IMR-90 (cell line): ENCODE measurements around the gene STXBP6. TPM values are rescaled to one million over a fixed set of nuclear protein-coding genes. Genes with fewer than 3 reads are reported as not detected.

ENCODE experiments used
- ATAC-seq: fragments of 200-7000 bp; cut with Tn5 transposase; 2 replicates; pipeline ENCODE4 v1.9.1; 2020; ENCODE audit warnings: low read depth, mild to moderate bottlenecking, moderate library complexity
- BruUV-seq: library from RNA; stranded (reverse); fragments of 400-500 nt; replicated peaks from 2 replicates; lab custom pipeline; 2021; lab: Mats Ljungman, UMichigan
- CTCF ChIA-PET: fragments of 300-600 bp; formaldehyde crosslinking; extraction: SDS; loops from one replicate; lab custom pipeline; 2021; ENCODE audit warnings: antibody characterized with exemption; lab: Yijun Ruan, JAX
- POLR2A ChIA-PET: fragments of 300-600 bp; sonication (Branson Sonifier 250); formaldehyde crosslinking; loops from one replicate; lab custom pipeline; 2022; ENCODE audit warnings: antibody characterized with exemption; ENCODE audit not compliant: unreplicated experiment; lab: Charles Lee
- DNase-seq: peaks from one replicate; pipeline ENCODE4 v3.0.0; 2013
- H2AFZ ChIP-seq: replicated peaks from 2 replicates; pipeline ENCODE3; 2013; ENCODE audit warnings: low read length, mild to moderate bottlenecking; ENCODE audit not compliant: poor library complexity
- H2AK5ac ChIP-seq: 2 replicates; pipeline ENCODE4 v1.6.1; 2013; ENCODE audit warnings: low read depth, low read length, inconsistent platforms
- H2AK9ac ChIP-seq: replicated peaks from 2 replicates; pipeline ENCODE3; 2013; ENCODE audit warnings: mild to moderate bottlenecking, low read depth, low read length, moderate library complexity; ENCODE audit not compliant: poor library complexity
- H2BK120ac ChIP-seq: 2 replicates; pipeline ENCODE4 v1.6.1; 2013; ENCODE audit warnings: low read depth, low read length, inconsistent platforms
- H2BK15ac ChIP-seq: 3 replicates; pipeline ENCODE4 v1.6.1; 2013; ENCODE audit warnings: low read depth, low read length, inconsistent platforms
- H2BK20ac ChIP-seq: 2 replicates; pipeline ENCODE4 v1.6.1; 2013; ENCODE audit warnings: low read depth, mild to moderate bottlenecking, inconsistent platforms, low read length, moderate library complexity
- H2BK5ac ChIP-seq: 2 replicates; pipeline ENCODE4 v1.6.1; 2013; ENCODE audit warnings: mild to moderate bottlenecking, low read depth, low read length, inconsistent platforms; ENCODE audit not compliant: poor library complexity, severe bottlenecking
- H3K14ac ChIP-seq: replicated peaks from 2 replicates; pipeline ENCODE4 v1.6.1; 2013; ENCODE audit warnings: low read depth, low read length, inconsistent platforms
- H3K18ac ChIP-seq: 2 replicates; pipeline ENCODE4 v1.6.1; 2013; ENCODE audit warnings: low read depth, low read length, control low read depth
- H3K23ac ChIP-seq: 2 replicates; pipeline ENCODE4 v1.6.1; 2013; ENCODE audit warnings: low read depth, low read length, inconsistent platforms
- H3K27ac ChIP-seq: 2 replicates; pipeline ENCODE4 v1.5.1; 2013; ENCODE audit warnings: mild to moderate bottlenecking, control low read depth, low read length; ENCODE audit not compliant: insufficient read depth
- H3K27me3 ChIP-seq: 2 replicates; pipeline ENCODE4 v1.6.1; 2013; ENCODE audit warnings: low read length; ENCODE audit not compliant: control insufficient read depth, insufficient read depth
- H3K36me3 ChIP-seq: 2 replicates; pipeline ENCODE4 v1.6.1; 2013; ENCODE audit warnings: low read length, mixed read lengths; ENCODE audit not compliant: control insufficient read depth, insufficient read depth
- H3K4ac ChIP-seq: 2 replicates; pipeline ENCODE4 v1.6.1; 2013; ENCODE audit warnings: low read depth, low read length, inconsistent platforms
- H3K4me1 ChIP-seq: 2 replicates; pipeline ENCODE4 v1.6.1; 2013; ENCODE audit warnings: low read length, mixed read lengths; ENCODE audit not compliant: control insufficient read depth, insufficient read depth
- H3K4me2 ChIP-seq: 2 replicates; pipeline ENCODE4 v1.6.1; 2013; ENCODE audit warnings: low read depth, mild to moderate bottlenecking, control low read depth, low read length, moderate library complexity
- H3K4me3 ChIP-seq: 2 replicates; pipeline ENCODE4 v1.5.1; 2013; ENCODE audit warnings: low read depth, mild to moderate bottlenecking, control low read depth, low read length, moderate library complexity; ENCODE audit not compliant: insufficient read depth
- H3K56ac ChIP-seq: 2 replicates; pipeline ENCODE4 v1.6.1; 2013; ENCODE audit warnings: low read length, inconsistent platforms; ENCODE audit not compliant: insufficient read depth; ENCODE audit errors: extremely low read depth
- H3K79me1 ChIP-seq, 2 experiments: 2 replicates each; pipeline ENCODE4 v1.6.1; 2013; ENCODE audit warnings: low read length in 2 of 2, inconsistent platforms in 1 of 2, low read depth in 1 of 2
- H3K9ac ChIP-seq: 2 replicates; pipeline ENCODE4 v1.6.1; 2013; ENCODE audit warnings: low read depth, low read length, control low read depth
- H3K9me1 ChIP-seq: 2 replicates; pipeline ENCODE4 v1.6.1; 2013; ENCODE audit warnings: low read length, inconsistent platforms; ENCODE audit not compliant: insufficient read depth
- H3K9me3 ChIP-seq: 2 replicates; pipeline ENCODE4 v1.6.1; 2013; ENCODE audit warnings: low read length; ENCODE audit not compliant: control insufficient read depth, insufficient read depth
- H4K20me1 ChIP-seq: 2 replicates; pipeline ENCODE4 v1.6.1; 2013; ENCODE audit warnings: low read length, inconsistent platforms; ENCODE audit not compliant: insufficient read depth
- H4K5ac ChIP-seq: 2 replicates; pipeline ENCODE4 v1.6.1; 2013; ENCODE audit warnings: mild to moderate bottlenecking, low read depth, low read length, control low read depth
- H4K8ac ChIP-seq, 2 experiments: 2 replicates each; pipeline ENCODE4 v1.6.1; 2013; ENCODE audit warnings: low read depth in 2 of 2, low read length in 2 of 2, control low read depth in 1 of 2, inconsistent platforms in 1 of 2
- H4K91ac ChIP-seq: 2 replicates; pipeline ENCODE4 v1.6.1; 2013; ENCODE audit warnings: low read depth, low read length, inconsistent platforms; ENCODE audit not compliant: insufficient read depth
- CEBPB ChIP-seq: IDR thresholded peaks from 2 replicates; pipeline ENCODE4 v1.6.1; 2012; ENCODE audit warnings: low read depth, low read length, improper control_type of control experiment
- CHD1 ChIP-seq: IDR thresholded peaks from 2 replicates; pipeline ENCODE4 v1.6.1; 2012; ENCODE audit warnings: low read depth, low read length, improper control_type of control experiment
- FOS ChIP-seq: fragments of 150-350 bp; IDR thresholded peaks from 2 replicates; pipeline ENCODE4 v1.6.1; 2016; ENCODE audit warnings: low read depth, low read length
- MAFK ChIP-seq: IDR thresholded peaks from 2 replicates; pipeline ENCODE4 v1.6.1; 2012; ENCODE audit warnings: low read depth, low read length, improper control_type of control experiment
- MAZ ChIP-seq: IDR thresholded peaks from 2 replicates; pipeline ENCODE4 v1.6.1; 2012; ENCODE audit warnings: low read depth, mild to moderate bottlenecking, low read length, improper control_type of control experiment, moderate library complexity, borderline replicate concordance
- MXI1 ChIP-seq: IDR thresholded peaks from 2 replicates; pipeline ENCODE4 v1.6.1; 2012; ENCODE audit warnings: low read depth, mild to moderate bottlenecking, low read length, moderate library complexity, borderline replicate concordance
- NFE2L2 ChIP-seq: fragments of 150-350 bp; IDR thresholded peaks from 2 replicates; pipeline ENCODE4 v1.6.1; 2016; ENCODE audit warnings: low read depth, mild to moderate bottlenecking, low read length
- POLR2A ChIP-seq: IDR thresholded peaks from 2 replicates; pipeline ENCODE4 v1.6.1; 2012; ENCODE audit warnings: mild to moderate bottlenecking, low read depth, low read length
- RAD21 ChIP-seq: IDR thresholded peaks from 2 replicates; pipeline ENCODE4 v1.6.1; 2012; ENCODE audit warnings: low read length, improper control_type of control experiment
- RCOR1 ChIP-seq: IDR thresholded peaks from 2 replicates; pipeline ENCODE4 v1.6.1; 2012; ENCODE audit warnings: mild to moderate bottlenecking, low read length, improper control_type of control experiment; ENCODE audit not compliant: insufficient replicate concordance
- RFX5 ChIP-seq: IDR thresholded peaks from 2 replicates; pipeline ENCODE4 v1.8.0; 2012; ENCODE audit warnings: low read depth, mild to moderate bottlenecking, low read length, moderate library complexity
- SMC3 ChIP-seq: fragments of 150-350 bp; IDR thresholded peaks from 2 replicates; pipeline ENCODE4 v1.6.1; 2016; ENCODE audit warnings: low read depth, mild to moderate bottlenecking, antibody characterized with exemption, low read length, moderate library complexity
- WGBS, 2 experiments: methylation state at CpG; one replicate each; pipeline versions ENCODE4 v1.1.5 to v1.1.7; 2013; ENCODE audit warnings: missing lambda C conversion rate in 2 of 2; ENCODE audit not compliant: insufficient read length in 1 of 2; ENCODE audit errors: extremely low coverage in 2 of 2; 5-methylcytosine and 5-hydroxymethylcytosine counted together
- dilution Hi-C: fragments of 300-500 bp; cut with HindIII; formaldehyde crosslinking; loops from one replicate; pipeline ENCODE4 v1.14.3; 2018; ENCODE audit warnings: low sequenced_read_pairs; ENCODE audit not compliant: unreplicated experiment
- in situ Hi-C: fragments of 300-500 bp; cut with MboI; formaldehyde crosslinking; loops from 3 replicates; pipeline ENCODE4 v1.14.3; 2019; ENCODE audit warnings: low sequenced_read_pairs, inconsistent platforms, mixed read lengths
- intact Hi-C: fragments of 100-400 bp; cut with micrococcal nuclease; formaldehyde crosslinking; loops from 2 replicates; pipeline ENCODE4 v1.10.0; 2022
- polyA plus RNA-seq, 3 experiments: library from polyadenylated mRNA; depleted of rRNA; stranded (reverse); fragments of >200 nt; gene quantifications; 2 replicates each; pipeline ENCODE4 v1.2.3, GENCODE V29; 2012; ENCODE audit warnings: low replicate concordance in 1 of 3
- total RNA-seq: library from RNA; depleted of rRNA; stranded (reverse); fragments of >200 nt; gene quantifications from 2 replicates; pipeline ENCODE4 v1.2.3, GENCODE V29; 2012
- TF ChIP-seq, protein P1 (sequence below): fragments of 150-350 bp; IDR thresholded peaks from 2 replicates; pipeline ENCODE4 v1.6.1; 2017; ENCODE audit warnings: mild to moderate bottlenecking, antibody characterized with exemption, low read length, low read depth
- TF ChIP-seq, protein P2 (sequence below): conservative IDR thresholded peaks from 2 replicates; pipeline ENCODE4 v1.5.1; 2012; ENCODE audit warnings: mild to moderate bottlenecking, low read depth, low read length, improper control_type of control experiment

The STXBP6 gene
- total and polyA plus RNA-seq, 2 of the 4 experiments (the other 2 are of a cell fraction), result 14.2 to 14.3 TPM

DNA sequence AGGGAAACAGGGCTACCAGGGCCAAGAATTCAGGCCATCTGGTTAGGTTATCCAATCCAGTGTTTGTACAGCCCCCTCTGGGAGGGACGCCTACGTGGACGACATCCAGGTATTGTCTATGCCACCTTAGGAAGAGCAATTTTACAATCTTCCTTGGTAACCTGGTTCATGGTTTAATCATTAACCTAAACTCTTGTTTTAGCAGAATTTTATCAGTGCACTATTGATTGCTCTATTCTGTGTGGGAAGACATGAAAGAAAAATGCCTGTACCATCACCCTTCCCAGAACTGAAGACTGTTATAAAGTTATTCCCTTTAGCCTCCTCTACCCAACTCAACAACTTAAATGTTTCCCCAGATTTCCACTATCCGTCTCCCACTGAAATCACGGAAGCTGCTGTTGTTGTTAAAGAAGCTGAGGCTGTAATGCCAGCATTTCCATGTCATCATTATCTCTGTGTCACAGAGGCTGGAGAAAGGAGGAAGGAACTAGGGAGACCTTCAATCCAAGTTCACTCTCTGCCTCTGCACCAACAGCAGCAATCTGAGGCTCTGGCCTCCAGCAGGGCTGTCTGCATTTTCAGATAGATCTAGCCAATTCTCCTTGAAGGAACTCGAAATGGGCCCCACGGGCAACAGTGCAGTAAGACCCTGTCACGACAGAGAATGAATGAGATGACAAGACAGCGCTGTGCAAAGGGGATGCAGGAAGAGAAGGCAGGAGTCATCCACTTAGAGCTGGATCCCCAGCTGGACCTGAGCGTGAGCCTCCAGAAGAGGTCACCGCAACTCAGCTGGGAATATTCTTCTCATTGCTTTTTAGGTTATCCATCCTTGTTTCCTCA, 232.5 kb downstream of the STXBP6 start:
- H3K36me3 ChIP-seq, result no peaks in the 10 kb centered on the region
- H3K4me3 ChIP-seq, result no peak overlapping the region
- H2AK5ac ChIP-seq, result no peak overlapping the region
- H4K20me1 ChIP-seq, result no peaks in the 10 kb centered on the region
- no peak overlapping the region for H3K4ac ChIP-seq
- peak; percentile 52 for DNase-seq
- no peak overlapping the region for H4K8ac ChIP-seq
- no peak overlapping the region for H3K27ac ChIP-seq
- peak; percentile 92 for ATAC-seq
- ChIA-PET POLR2A (no interaction called here), CTCF (interaction anchor here (0.9 to 2.2 kb wide), 2 partner anchors 231 to 315 kb away, joined by 3 to 11 read pairs; no protein-coding TSS in a partner anchor)
- H2BK15ac ChIP-seq, result no peak overlapping the region; the same call in 2 of the 3 replicates
- H3K18ac ChIP-seq, result no peak overlapping the region
- H3K9ac ChIP-seq, result no peak overlapping the region
- no peak overlapping the region for H4K5ac ChIP-seq
- H3K27me3 ChIP-seq, result no peaks in the 10 kb centered on the region
- no peak overlapping the region for H2AK9ac ChIP-seq
- in situ Hi-C loops (loop anchor here (5.0 kb wide), 2 partner anchors 225 to 315 kb away; no protein-coding TSS in a partner anchor), intact Hi-C loops (loop anchor here (1.0 to 5.0 kb wide), 3 partner anchors 150 to 315 kb away; no protein-coding TSS in a partner anchor), dilution Hi-C loops (no loop called here)
- no peaks in the 10 kb centered on the region for H3K4me1 ChIP-seq
- no peak overlapping the region for H3K23ac ChIP-seq
- 45% methylated on average over 3 of the region's 11 CpGs; no CpG with 5 or more reads in 1 of the 2 experiments for WGBS, 2 experiments
- no peak overlapping the region for H3K4me2 ChIP-seq
- H2BK20ac ChIP-seq, result no peak overlapping the region
- H2AFZ ChIP-seq, result no peak overlapping the region
- no TSS peak for BruUV-seq
- H3K79me1 ChIP-seq, result no peaks in the 10 kb centered on the region
- no peak overlapping the region for H2BK5ac ChIP-seq
- H3K9me3 ChIP-seq, result no peaks in the 10 kb centered on the region
- no peak overlapping the region for H3K56ac ChIP-seq
- H3K9me1 ChIP-seq, result no peaks in the 10 kb centered on the region
- no peak overlapping the region; the same call in 1 of the 2 replicates for H2BK120ac ChIP-seq
- H3K14ac ChIP-seq, result no peak overlapping the region
- H4K91ac ChIP-seq, result no peak overlapping the region
- TF ChIP-seq CHD1 (no peak), POLR2A (no peak), MXI1 (no peak), NFE2L2 (no peak), MAZ (no peak), MAFK (no peak), CEBPB (no peak), RFX5 (no peak), SMC3 (peak; percentile 73), RAD21 (peak; percentile 81), FOS (no peak), RCOR1 (no peak)
- TF ChIP-seq, protein P1, sequence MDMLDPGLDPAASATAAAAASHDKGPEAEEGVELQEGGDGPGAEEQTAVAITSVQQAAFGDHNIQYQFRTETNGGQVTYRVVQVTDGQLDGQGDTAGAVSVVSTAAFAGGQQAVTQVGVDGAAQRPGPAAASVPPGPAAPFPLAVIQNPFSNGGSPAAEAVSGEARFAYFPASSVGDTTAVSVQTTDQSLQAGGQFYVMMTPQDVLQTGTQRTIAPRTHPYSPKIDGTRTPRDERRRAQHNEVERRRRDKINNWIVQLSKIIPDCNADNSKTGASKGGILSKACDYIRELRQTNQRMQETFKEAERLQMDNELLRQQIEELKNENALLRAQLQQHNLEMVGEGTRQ, result no peak
- TF ChIP-seq, protein P2, sequence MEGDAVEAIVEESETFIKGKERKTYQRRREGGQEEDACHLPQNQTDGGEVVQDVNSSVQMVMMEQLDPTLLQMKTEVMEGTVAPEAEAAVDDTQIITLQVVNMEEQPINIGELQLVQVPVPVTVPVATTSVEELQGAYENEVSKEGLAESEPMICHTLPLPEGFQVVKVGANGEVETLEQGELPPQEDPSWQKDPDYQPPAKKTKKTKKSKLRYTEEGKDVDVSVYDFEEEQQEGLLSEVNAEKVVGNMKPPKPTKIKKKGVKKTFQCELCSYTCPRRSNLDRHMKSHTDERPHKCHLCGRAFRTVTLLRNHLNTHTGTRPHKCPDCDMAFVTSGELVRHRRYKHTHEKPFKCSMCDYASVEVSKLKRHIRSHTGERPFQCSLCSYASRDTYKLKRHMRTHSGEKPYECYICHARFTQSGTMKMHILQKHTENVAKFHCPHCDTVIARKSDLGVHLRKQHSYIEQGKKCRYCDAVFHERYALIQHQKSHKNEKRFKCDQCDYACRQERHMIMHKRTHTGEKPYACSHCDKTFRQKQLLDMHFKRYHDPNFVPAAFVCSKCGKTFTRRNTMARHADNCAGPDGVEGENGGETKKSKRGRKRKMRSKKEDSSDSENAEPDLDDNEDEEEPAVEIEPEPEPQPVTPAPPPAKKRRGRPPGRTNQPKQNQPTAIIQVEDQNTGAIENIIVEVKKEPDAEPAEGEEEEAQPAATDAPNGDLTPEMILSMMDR, result peak; percentile 62
